ENCODE results near the gene TRIM17. TPM values are rescaled to one million over a fixed set of nuclear protein-coding genes. Genes with fewer than 3 reads are reported as not detected.
A peak's percentile ranks its signal among the peaks of the same experiment; 100 is the strongest.

TRIM17 gene
- total RNA-seq, result not detected

GRCh38 chr1:228416217-228416933 lies at the start of gene TRIM17:
Gene TRIM17, minus strand, starts transcription at chr1:228416861. Its CDS starts 1,789 bp downstream, at chr1:228415072.
- H3K4me3 ChIP-seq, result peak within 1 kb of the TSS; percentile 29 to 39 (median 35)
- in situ Hi-C loops (cut with MboI; ENCODE audit: low sequenced_read_pairs in 4 of 4), result no loop called here
- intact Hi-C loops (cut with DNase I; ENCODE audit: low total_unique reads), result no loop called here
- H3K9me3 ChIP-seq, result no peaks in the 10 kb centered on the region
- ATAC-seq, result peak in 1 of 2 donors; percentile 36
- DNase-seq, result no peak
- peaks cover 31 to 43% (median 41%) of the 10 kb centered on the region in 3 donors for H3K27me3 ChIP-seq
- no peak for TF ChIP-seq POLR2A (IDR thresholded peaks at IDR 0.05)
- peak in 1 of 5 experiments; percentile 36 for TF ChIP-seq CTCF (IDR thresholded peaks at IDR 0.05 in 4 of 5, conservative IDR thresholded peaks at IDR 0.05 in 1 of 5)
- peaks cover 6 to 12% of the 10 kb centered on the region in 2 donors for H3K4me1 ChIP-seq
- no peaks in the 10 kb centered on the region for H3K36me3 ChIP-seq
- H3K27ac ChIP-seq, result no peak within 1 kb of the TSS

GRCh38 chr1:228465571-228466146 lies 49.0 kb upstream of the TRIM17 start:
- Histone ChIP-seq H3K9me3 (no peaks in the 10 kb centered on the region), H3K4me3 (no peak overlapping the region), H3K36me3 (no peaks in the 10 kb centered on the region), H3K27me3 (peaks cover 94 to 98% (median 98%) of the 10 kb centered on the region in 3 donors), H3K4me1 (no peaks in the 10 kb centered on the region), H3K27ac (no peak overlapping the region)
- no peak for DNase-seq
- intact Hi-C loops (cut with DNase I; ENCODE audit: low total_unique reads) (no loop called here), in situ Hi-C loops (cut with MboI; ENCODE audit: low sequenced_read_pairs in 4 of 4) (no loop called here)
- ATAC-seq, result no peak
- TF ChIP-seq POLR2A (IDR thresholded peaks at IDR 0.05) (no peak), CTCF (IDR thresholded peaks at IDR 0.05 in 4 of 5, conservative IDR thresholded peaks at IDR 0.05 in 1 of 5) (no peak)

GRCh38 chr1:228465141-228465540 lies 48.5 kb upstream of the TRIM17 start:
- Histone ChIP-seq H3K27me3 (peaks cover 96 to 99% (median 98%) of the 10 kb centered on the region in 3 donors), H3K4me1 (no peaks in the 10 kb centered on the region), H3K27ac (no peak overlapping the region), H3K9me3 (no peaks in the 10 kb centered on the region), H3K4me3 (no peak overlapping the region), H3K36me3 (no peaks in the 10 kb centered on the region)
- in situ Hi-C loops (cut with MboI; ENCODE audit: low sequenced_read_pairs in 4 of 4), result no loop called here
- DNase-seq (no peak), ATAC-seq (no peak)
- intact Hi-C loops (cut with DNase I; ENCODE audit: low total_unique reads), result no loop called here
- TF ChIP-seq CTCF (IDR thresholded peaks at IDR 0.05 in 4 of 5, conservative IDR thresholded peaks at IDR 0.05 in 1 of 5) (no peak), POLR2A (IDR thresholded peaks at IDR 0.05) (no peak)

- no peak overlapping the region for H3K27ac ChIP-seq
- peak overlapping the region in 1 of 4 donors; percentile 16 for H3K4me3 ChIP-seq
- H3K4me1 ChIP-seq, result no peaks in the 10 kb centered on the region
- H3K9me3 ChIP-seq, result no peaks in the 10 kb centered on the region
- peaks cover 96 to 99% (median 98%) of the 10 kb centered on the region in 3 donors for H3K27me3 ChIP-seq
- in situ Hi-C loops (cut with MboI; ENCODE audit: low sequenced_read_pairs in 4 of 4), result no loop called here
- peak in 1 of 2 donors; percentile 21 for DNase-seq
- intact Hi-C loops (cut with DNase I; ENCODE audit: low total_unique reads), result no loop called here
- no peak for ATAC-seq
- TF ChIP-seq CTCF (IDR thresholded peaks at IDR 0.05 in 4 of 5, conservative IDR thresholded peaks at IDR 0.05 in 1 of 5) (no peak), POLR2A (IDR thresholded peaks at IDR 0.05) (no peak)
- H3K36me3 ChIP-seq, result no peaks in the 10 kb centered on the region
Measured at GRCh38 chr1:228464487-228464983, 47.9 kb upstream of the TRIM17 start.
